SK-N-SH treated with all-trans-retinoic acid at 6 μM for 48 hours (cell line): ENCODE measurements around the gene AACS.

Source experiments
- ATAC-seq: fragments of 200-7000 bp; cut with Tn5 transposase; 3 replicates; pipeline ENCODE4 v1.9.1; 2020; ENCODE audit warnings: mild to moderate bottlenecking, moderate library complexity
- BACH2 ChIP-seq: fragments of 250-450 bp; sonication (Bioruptor Pico); IDR thresholded peaks from 2 replicates; pipeline ENCODE4 v1.9.0; 2021; ENCODE audit warnings: mild to moderate bottlenecking, borderline replicate concordance
- CSDC2 ChIP-seq: fragments of 250-450 bp; sonication (Bioruptor Pico); IDR thresholded peaks from 2 replicates; pipeline ENCODE4 v1.5.0; 2020; ENCODE audit warnings: mild to moderate bottlenecking, moderate library complexity
- ESRRG ChIP-seq: fragments of 250-450 bp; sonication (Bioruptor Pico); IDR thresholded peaks from 2 replicates; pipeline ENCODE4 v1.6.1; 2021; ENCODE audit warnings: mild to moderate bottlenecking
- GLIS3 ChIP-seq: fragments of 250-450 bp; sonication (Bioruptor Pico); IDR thresholded peaks from 2 replicates; pipeline ENCODE4 v1.5.0; 2020; ENCODE audit warnings: mild to moderate bottlenecking, moderate library complexity
- ISL1 ChIP-seq: fragments of 250-450 bp; sonication (Bioruptor Pico); IDR thresholded peaks from 2 replicates; pipeline ENCODE4 v2.1.2; 2022; ENCODE audit warnings: mild to moderate bottlenecking, moderate library complexity
- OSR1 ChIP-seq: fragments of 250-450 bp; sonication (Bioruptor Pico); IDR thresholded peaks from 2 replicates; pipeline ENCODE4 v1.8.0; 2022; ENCODE audit warnings: moderate library complexity, mild to moderate bottlenecking, inconsistent platforms
- RARB ChIP-seq: fragments of 250-450 bp; sonication (Bioruptor Pico); IDR thresholded peaks from 2 replicates; pipeline ENCODE4 v1.8.0; 2021; ENCODE audit warnings: mild to moderate bottlenecking, moderate library complexity
- SNAI2 ChIP-seq: fragments of 250-450 bp; sonication (Bioruptor Pico); IDR thresholded peaks from 2 replicates; pipeline ENCODE4 v1.5.0; 2020; ENCODE audit warnings: mild to moderate bottlenecking, moderate library complexity
- TCF4 ChIP-seq: fragments of 250-450 bp; sonication (Bioruptor Pico); IDR thresholded peaks from 2 replicates; pipeline ENCODE4 v1.8.0; 2021; ENCODE audit warnings: mild to moderate bottlenecking, moderate library complexity, borderline replicate concordance
- TOX ChIP-seq: fragments of 250-450 bp; sonication (Bioruptor Pico); IDR thresholded peaks from 2 replicates; pipeline ENCODE4 v1.8.0; 2021; ENCODE audit warnings: mild to moderate bottlenecking, moderate library complexity, borderline replicate concordance
- TSHZ2 ChIP-seq: fragments of 250-450 bp; sonication (Bioruptor Pico); IDR thresholded peaks from 2 replicates; pipeline ENCODE4 v1.5.0; 2020; ENCODE audit warnings: mild to moderate bottlenecking, moderate library complexity
- ZC3H10 ChIP-seq: fragments of 250-450 bp; sonication (Bioruptor Pico); IDR thresholded peaks from 2 replicates; pipeline ENCODE4 v1.5.1; 2021; ENCODE audit warnings: mild to moderate bottlenecking, moderate library complexity
- ZFP3 ChIP-seq: fragments of 250-450 bp; sonication (Bioruptor Pico); IDR thresholded peaks from 2 replicates; pipeline ENCODE4 v1.5.0; 2020; ENCODE audit warnings: mild to moderate bottlenecking, moderate library complexity
- ZFP30 ChIP-seq: fragments of 450-650 bp; formaldehyde crosslinking; IDR thresholded peaks from 2 replicates; pipeline ENCODE4 v1.5.0; 2022; ENCODE audit warnings: mild to moderate bottlenecking, moderate library complexity
- ZNF565 ChIP-seq: fragments of 450-650 bp; formaldehyde crosslinking; conservative IDR thresholded peaks from 2 replicates; pipeline ENCODE4 v1.5.0; 2020; ENCODE audit warnings: low read depth, mild to moderate bottlenecking, moderate library complexity
- ZNF70 ChIP-seq: fragments of 450-650 bp; formaldehyde crosslinking; IDR thresholded peaks from 2 replicates; pipeline ENCODE4 v1.5.0; 2020; ENCODE audit warnings: mild to moderate bottlenecking, moderate library complexity
- ZNF8 ChIP-seq: fragments of 450-650 bp; formaldehyde crosslinking; IDR thresholded peaks from 2 replicates; pipeline ENCODE4 v1.5.0; 2020; ENCODE audit warnings: mild to moderate bottlenecking, moderate library complexity
- TF ChIP-seq, protein P1 (sequence below): fragments of 250-450 bp; sonication (Bioruptor Pico); IDR thresholded peaks from 2 replicates; pipeline ENCODE4 v1.5.1; 2020; ENCODE audit warnings: low read depth, mild to moderate bottlenecking, moderate library complexity
- TF ChIP-seq, protein P2 (sequence below): fragments of 250-450 bp; sonication (Bioruptor Pico); IDR thresholded peaks from 2 replicates; pipeline ENCODE4 v1.8.0; 2020; ENCODE audit warnings: mild to moderate bottlenecking, moderate library complexity, borderline replicate concordance
- TF ChIP-seq, protein P3 (sequence below): fragments of 250-450 bp; sonication (Bioruptor Pico); IDR thresholded peaks from 2 replicates; pipeline ENCODE4 v1.8.0; 2021; ENCODE audit warnings: low read depth, mild to moderate bottlenecking, moderate library complexity, borderline replicate concordance

AACS gene

DNA sequence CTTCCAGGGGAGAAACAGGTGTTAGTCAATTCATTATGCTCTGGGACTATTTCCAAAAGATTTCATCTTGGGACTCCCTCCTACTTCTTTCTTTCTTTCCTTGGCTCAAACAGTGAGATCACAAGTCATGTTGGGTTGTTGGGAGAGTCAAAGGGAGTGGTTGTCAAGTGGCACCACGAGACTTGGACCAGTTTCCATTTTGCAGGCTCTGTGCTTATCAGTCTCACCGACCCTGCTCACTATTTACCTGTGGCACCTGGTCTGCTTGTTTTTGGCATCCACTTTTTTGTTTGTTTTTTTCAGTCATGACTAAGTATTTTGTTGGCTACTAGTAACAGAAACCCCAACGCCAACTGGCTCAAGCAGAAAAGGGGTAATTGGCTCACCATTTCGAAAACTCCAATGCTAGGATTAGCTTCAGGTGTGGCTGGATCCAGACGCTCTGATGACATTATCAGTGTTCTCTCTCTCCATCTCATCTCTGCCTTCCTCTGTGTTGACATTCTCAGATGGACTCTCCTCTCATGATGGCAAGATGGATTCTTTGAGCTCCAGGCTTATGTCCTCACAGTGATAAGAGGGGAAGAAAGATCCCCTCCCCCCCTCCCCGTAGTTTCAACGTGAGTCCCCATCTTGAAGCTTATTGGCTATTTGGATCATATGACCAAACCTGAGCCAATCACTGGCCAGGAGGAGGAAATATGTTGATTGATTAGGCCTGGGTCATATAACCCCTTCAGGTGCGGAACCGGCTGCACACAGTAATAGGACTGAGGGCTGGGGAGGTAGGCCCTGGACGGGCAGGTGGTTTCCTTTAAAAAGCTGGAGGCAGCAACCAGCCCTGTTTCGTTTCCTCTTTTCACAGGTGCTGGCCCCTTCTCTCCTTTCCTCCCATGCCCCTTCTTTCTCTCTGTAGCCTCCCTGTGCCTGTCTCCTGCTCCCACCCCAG lies 84.2 kb downstream of the AACS start:
- no peak for TF ChIP-seq ISL1
- TF ChIP-seq CSDC2 (CRISPR knock-in tag), result no peak
- no peak for TF ChIP-seq ZNF565
- TF ChIP-seq, all 23 proteins: peak for 0
- ATAC-seq, result no peak

DNA sequence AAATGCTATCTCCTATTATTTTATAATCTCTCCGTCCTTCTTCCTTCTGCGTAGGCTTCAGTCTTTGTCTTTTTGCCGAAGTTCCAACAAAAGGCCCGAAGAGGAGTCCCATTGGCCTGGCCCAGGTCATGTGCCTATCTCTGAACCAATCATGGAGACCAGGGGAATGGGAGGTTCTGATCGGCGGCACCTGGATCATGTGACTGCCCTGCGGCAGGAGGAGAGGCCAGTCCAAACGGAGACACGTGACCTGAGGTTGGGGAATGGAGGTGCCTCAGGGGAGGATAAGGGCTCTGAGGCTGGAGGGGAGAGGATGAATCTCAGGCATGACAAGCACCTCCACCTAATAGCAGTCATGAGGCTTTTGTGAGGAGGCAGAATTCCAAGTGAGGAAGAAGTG lies 86.0 kb downstream of the AACS start:
- no peak for ATAC-seq
- no peak for TF ChIP-seq GLIS3 (CRISPR knock-in tag)
- TF ChIP-seq CSDC2 (CRISPR knock-in tag), result no peak
- no peak for TF ChIP-seq ZFP30 (CRISPR knock-in tag)
- no peak for TF ChIP-seq ESRRG (CRISPR knock-in tag)

GRCh38 chr12:125152463-125152862 lies 87.2 kb downstream of the AACS start:
- no peak for ATAC-seq
- no peak for TF ChIP-seq SNAI2 (CRISPR knock-in tag)
- no peak for TF ChIP-seq ZNF565
- TF ChIP-seq TCF4 (CRISPR knock-in tag), result no peak
- no peak for TF ChIP-seq ZFP30 (CRISPR knock-in tag)
- TF ChIP-seq, protein P1, sequence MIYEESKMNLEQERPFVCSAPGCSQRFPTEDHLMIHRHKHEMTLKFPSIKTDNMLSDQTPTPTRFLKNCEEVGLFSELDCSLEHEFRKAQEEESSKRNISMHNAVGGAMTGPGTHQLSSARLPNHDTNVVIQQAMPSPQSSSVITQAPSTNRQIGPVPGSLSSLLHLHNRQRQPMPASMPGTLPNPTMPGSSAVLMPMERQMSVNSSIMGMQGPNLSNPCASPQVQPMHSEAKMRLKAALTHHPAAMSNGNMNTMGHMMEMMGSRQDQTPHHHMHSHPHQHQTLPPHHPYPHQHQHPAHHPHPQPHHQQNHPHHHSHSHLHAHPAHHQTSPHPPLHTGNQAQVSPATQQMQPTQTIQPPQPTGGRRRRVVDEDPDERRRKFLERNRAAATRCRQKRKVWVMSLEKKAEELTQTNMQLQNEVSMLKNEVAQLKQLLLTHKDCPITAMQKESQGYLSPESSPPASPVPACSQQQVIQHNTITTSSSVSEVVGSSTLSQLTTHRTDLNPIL (CRISPR knock-in tag), result no peak
- TF ChIP-seq, protein P2, sequence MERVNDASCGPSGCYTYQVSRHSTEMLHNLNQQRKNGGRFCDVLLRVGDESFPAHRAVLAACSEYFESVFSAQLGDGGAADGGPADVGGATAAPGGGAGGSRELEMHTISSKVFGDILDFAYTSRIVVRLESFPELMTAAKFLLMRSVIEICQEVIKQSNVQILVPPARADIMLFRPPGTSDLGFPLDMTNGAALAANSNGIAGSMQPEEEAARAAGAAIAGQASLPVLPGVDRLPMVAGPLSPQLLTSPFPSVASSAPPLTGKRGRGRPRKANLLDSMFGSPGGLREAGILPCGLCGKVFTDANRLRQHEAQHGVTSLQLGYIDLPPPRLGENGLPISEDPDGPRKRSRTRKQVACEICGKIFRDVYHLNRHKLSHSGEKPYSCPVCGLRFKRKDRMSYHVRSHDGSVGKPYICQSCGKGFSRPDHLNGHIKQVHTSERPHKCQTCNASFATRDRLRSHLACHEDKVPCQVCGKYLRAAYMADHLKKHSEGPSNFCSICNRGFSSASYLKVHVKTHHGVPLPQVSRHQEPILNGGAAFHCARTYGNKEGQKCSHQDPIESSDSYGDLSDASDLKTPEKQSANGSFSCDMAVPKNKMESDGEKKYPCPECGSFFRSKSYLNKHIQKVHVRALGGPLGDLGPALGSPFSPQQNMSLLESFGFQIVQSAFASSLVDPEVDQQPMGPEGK (CRISPR knock-in tag), result no peak
- TF ChIP-seq ZC3H10 (CRISPR knock-in tag), result no peak
- no peak for TF ChIP-seq TOX (CRISPR knock-in tag)
- TF ChIP-seq ZFP3, result no peak
- no peak for TF ChIP-seq CSDC2 (CRISPR knock-in tag)
- TF ChIP-seq GLIS3 (CRISPR knock-in tag), result no peak
- TF ChIP-seq OSR1 (CRISPR knock-in tag), result no peak
- no peak for TF ChIP-seq TSHZ2
- TF ChIP-seq ISL1, result no peak
- TF ChIP-seq RARB, result no peak
- TF ChIP-seq, protein P3, sequence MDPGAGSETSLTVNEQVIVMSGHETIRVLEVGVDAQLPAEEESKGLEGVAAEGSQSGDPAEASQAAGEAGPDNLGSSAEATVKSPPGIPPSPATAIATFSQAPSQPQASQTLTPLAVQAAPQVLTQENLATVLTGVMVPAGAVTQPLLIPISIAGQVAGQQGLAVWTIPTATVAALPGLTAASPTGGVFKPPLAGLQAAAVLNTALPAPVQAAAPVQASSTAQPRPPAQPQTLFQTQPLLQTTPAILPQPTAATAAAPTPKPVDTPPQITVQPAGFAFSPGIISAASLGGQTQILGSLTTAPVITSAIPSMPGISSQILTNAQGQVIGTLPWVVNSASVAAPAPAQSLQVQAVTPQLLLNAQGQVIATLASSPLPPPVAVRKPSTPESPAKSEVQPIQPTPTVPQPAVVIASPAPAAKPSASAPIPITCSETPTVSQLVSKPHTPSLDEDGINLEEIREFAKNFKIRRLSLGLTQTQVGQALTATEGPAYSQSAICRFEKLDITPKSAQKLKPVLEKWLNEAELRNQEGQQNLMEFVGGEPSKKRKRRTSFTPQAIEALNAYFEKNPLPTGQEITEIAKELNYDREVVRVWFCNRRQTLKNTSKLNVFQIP (CRISPR knock-in tag), result no peak
- TF ChIP-seq ZNF70 (CRISPR knock-in tag), result no peak

- no peak for ATAC-seq
- TF ChIP-seq ZFP30 (CRISPR knock-in tag) (no peak), SNAI2 (CRISPR knock-in tag) (no peak), OSR1 (CRISPR knock-in tag) (no peak), TSHZ2 (no peak), ZFP3 (no peak), CSDC2 (CRISPR knock-in tag) (no peak), BACH2 (CRISPR knock-in tag) (no peak), ZNF8 (no peak)
- TF ChIP-seq, protein P1 (CRISPR knock-in tag), result no peak
- TF ChIP-seq, protein P3 (CRISPR knock-in tag), result no peak
These were observed 90.1 kb downstream of the AACS start for GRCh38 chr12:125155366-125155765.
